Smooth muscle cell (in vitro differentiated cells): ENCODE measurements around the gene MYO15A. TPM values are rescaled to one million over a fixed set of nuclear protein-coding genes. Genes with fewer than 3 reads are reported as not detected.

Source experiments
- DNase-seq: peaks from one replicate; lab custom pipeline; 2025; ENCODE audit not compliant: unreplicated experiment; lab: John Stamatoyannopoulos, UW
- H2AFZ ChIP-seq: fragments of 200-600 bp; sonication (generic); 2 replicates; pipeline ENCODE4 v1.6.0; 2016; ENCODE audit warnings: antibody characterized with exemption, low read depth, mild to moderate bottlenecking
- H3F3A ChIP-seq: fragments of 200-600 bp; sonication (generic); 2 replicates; pipeline ENCODE4 v1.6.0; 2017; ENCODE audit warnings: antibody characterized with exemption, low read depth
- H3K27ac ChIP-seq: fragments of 200-600 bp; sonication (generic); 2 replicates; pipeline ENCODE4 v1.5.1; 2016; ENCODE audit warnings: low read depth, mild to moderate bottlenecking
- H3K27me3 ChIP-seq: fragments of 200-600 bp; sonication (generic); 2 replicates; pipeline ENCODE4 v1.6.1; 2016; ENCODE audit warnings: low read depth, mild to moderate bottlenecking
- H3K36me3 ChIP-seq: fragments of 200-600 bp; sonication (generic); 2 replicates; pipeline ENCODE4 v1.5.1; 2016; ENCODE audit warnings: low read depth
- H3K4me1 ChIP-seq: fragments of 200-600 bp; sonication (generic); 2 replicates; pipeline ENCODE4 v1.5.1; 2016; ENCODE audit warnings: low read depth
- H3K4me2 ChIP-seq: fragments of 200-600 bp; sonication (generic); 2 replicates; pipeline ENCODE4 v1.6.0; 2016; ENCODE audit warnings: mild to moderate bottlenecking
- H3K4me3 ChIP-seq: fragments of 200-600 bp; sonication (generic); 2 replicates; pipeline ENCODE4 v1.5.1; 2016; ENCODE audit warnings: mild to moderate bottlenecking
- H3K79me2 ChIP-seq: fragments of 200-600 bp; sonication (generic); 2 replicates; pipeline ENCODE4 v1.6.0; 2016; ENCODE audit warnings: low read depth, mild to moderate bottlenecking
- H3K9ac ChIP-seq: fragments of 200-600 bp; sonication (generic); 2 replicates; pipeline ENCODE4 v1.6.0; 2016; ENCODE audit warnings: low read depth
- H3K9me3 ChIP-seq: fragments of 200-600 bp; sonication (generic); replicated peaks from 2 replicates; pipeline ENCODE4 v1.5.1; 2016; ENCODE audit warnings: low read depth
- H4K20me1 ChIP-seq: fragments of 200-600 bp; sonication (generic); 2 replicates; pipeline ENCODE4 v1.6.0; 2016; ENCODE audit warnings: low read depth
- CTCF ChIP-seq: fragments of 200-600 bp; sonication (generic); IDR thresholded peaks from 2 replicates; pipeline ENCODE4 v1.5.1; 2017; ENCODE audit warnings: borderline replicate concordance, mild to moderate bottlenecking, antibody characterized with exemption; ENCODE audit not compliant: insufficient read depth, poor library complexity, severe bottlenecking
- WGBS: methylation state at CpG from one replicate; pipeline ENCODE4 v1.1.7; 2016; ENCODE audit warnings: low lambda C conversion rate; 5-methylcytosine and 5-hydroxymethylcytosine counted together
- polyA plus RNA-seq: library from polyadenylated mRNA; unstranded; fragments of >200 nt; fragmentation: Nextera tagmentation; extraction: Ambion mirVana; gene quantifications from 2 replicates; pipeline ENCODE4 v1.2.1, GENCODE V29; 2016
- total RNA-seq: library from RNA; depleted of rRNA; stranded (reverse); fragments of >200 nt; gene quantifications from 2 replicates; pipeline ENCODE4 v1.2.3, GENCODE V29; 2014

The MYO15A gene
- total and polyA plus RNA-seq, 2 experiments from 2014 or later, result 2.0 to 3.6 TPM

DNA sequence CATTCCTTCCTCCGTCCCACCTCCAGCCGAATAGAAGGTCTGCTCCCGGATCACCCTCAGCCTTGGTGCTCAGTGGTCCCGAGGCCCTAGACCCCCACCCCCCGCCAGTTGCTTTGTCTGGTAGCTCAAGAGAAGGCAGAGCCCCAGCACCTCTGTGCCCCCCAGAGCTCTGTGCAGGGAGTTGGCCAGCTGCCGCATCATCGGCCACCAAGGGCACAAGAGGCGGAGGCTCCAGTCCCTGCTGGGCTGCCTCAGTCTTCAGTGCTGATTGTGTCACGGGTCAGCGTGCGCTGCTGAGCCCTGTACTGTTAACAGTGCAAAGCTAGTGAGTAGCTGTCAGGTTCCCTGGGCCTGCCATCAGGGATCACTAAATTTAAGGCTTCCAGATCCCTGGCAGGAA is 43.0 kb upstream of the MYO15A start:
- no peaks in the 10 kb centered on the region for H4K20me1 ChIP-seq
- no peak overlapping the region for H3K27ac ChIP-seq
- no peak overlapping the region for H2AFZ ChIP-seq
- no peak overlapping the region for H3K4me2 ChIP-seq
- TF ChIP-seq CTCF, result no peak
- no peak overlapping the region for H3K9ac ChIP-seq
- H3K4me1 ChIP-seq, result peaks cover under 1% of the 10 kb centered on the region
- DNase-seq, result no peak
- no peaks in the 10 kb centered on the region for H3K9me3 ChIP-seq
- H3K79me2 ChIP-seq, result no peaks in the 10 kb centered on the region
- WGBS, result 97% methylated on average over 11 of the region's 11 CpGs
- H3K36me3 ChIP-seq, result no peaks in the 10 kb centered on the region
- no peaks in the 10 kb centered on the region for H3K27me3 ChIP-seq
- no peak overlapping the region for H3K4me3 ChIP-seq
- H3F3A ChIP-seq, result no peaks in the 10 kb centered on the region

GRCh38 chr17:18066866-18067265 is 41.7 kb upstream of the MYO15A start:
- Histone ChIP-seq H3K4me3 (no peak overlapping the region), H3K4me2 (no peak overlapping the region), H2AFZ (no peak overlapping the region), H3K27ac (no peak overlapping the region), H3K4me1 (peaks cover 8% of the 10 kb centered on the region), H3K79me2 (no peaks in the 10 kb centered on the region), H3K9ac (no peak overlapping the region), H3K36me3 (no peaks in the 10 kb centered on the region), H3K27me3 (no peaks in the 10 kb centered on the region), H4K20me1 (no peaks in the 10 kb centered on the region), H3F3A (no peaks in the 10 kb centered on the region), H3K9me3 (no peaks in the 10 kb centered on the region)
- no peak for DNase-seq
- no peak for TF ChIP-seq CTCF
- 92% methylated on average over 4 of the region's 4 CpGs for WGBS

DNA sequence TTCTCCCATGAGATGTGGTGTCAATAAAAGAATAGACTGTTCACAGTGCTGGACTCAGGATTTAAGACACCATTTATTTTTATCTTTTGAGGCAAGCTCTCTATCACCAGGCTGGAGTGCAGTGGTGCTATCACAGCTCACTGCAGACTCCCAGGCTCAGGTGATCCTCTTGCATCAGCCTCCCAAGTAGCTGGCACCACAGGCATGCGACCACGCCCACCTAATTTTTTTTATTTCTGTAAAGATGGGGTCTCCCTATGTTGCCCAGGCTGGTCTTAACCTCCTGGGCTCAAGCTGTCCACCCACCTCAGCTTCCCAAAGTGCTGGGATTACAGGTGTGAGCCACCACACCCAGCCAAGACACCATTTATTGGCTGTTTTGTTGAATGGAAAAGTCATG is 39.5 kb upstream of the MYO15A start:
- no peaks in the 10 kb centered on the region for H3K79me2 ChIP-seq
- no peak for DNase-seq
- H3K36me3 ChIP-seq, result no peaks in the 10 kb centered on the region
- no peaks in the 10 kb centered on the region for H3K9me3 ChIP-seq
- no peak for TF ChIP-seq CTCF
- no peak overlapping the region for H2AFZ ChIP-seq
- no peaks in the 10 kb centered on the region for H4K20me1 ChIP-seq
- H3K27me3 ChIP-seq, result no peaks in the 10 kb centered on the region
- WGBS, result 96% methylated on average over 2 of the region's 2 CpGs
- peaks cover 8% of the 10 kb centered on the region for H3K4me1 ChIP-seq
- no peak overlapping the region for H3K4me3 ChIP-seq
- H3K9ac ChIP-seq, result no peak overlapping the region
- no peaks in the 10 kb centered on the region for H3F3A ChIP-seq
- no peak overlapping the region for H3K4me2 ChIP-seq
- no peak overlapping the region for H3K27ac ChIP-seq

- H4K20me1 ChIP-seq, result no peaks in the 10 kb centered on the region
- TF ChIP-seq CTCF, result no peak
- WGBS, result 42% methylated on average over 8 of the region's 8 CpGs
- H3K9me3 ChIP-seq, result no peaks in the 10 kb centered on the region
- H3K9ac ChIP-seq, result no peak overlapping the region
- H3K27me3 ChIP-seq, result no peaks in the 10 kb centered on the region
- no peak for DNase-seq
- H3K79me2 ChIP-seq, result no peaks in the 10 kb centered on the region
- peak overlapping the region; percentile 65 for H3K4me2 ChIP-seq
- H3K36me3 ChIP-seq, result no peaks in the 10 kb centered on the region
- peaks cover 8% of the 10 kb centered on the region for H3K4me1 ChIP-seq
- peak overlapping the region; percentile 22 for H2AFZ ChIP-seq
- no peaks in the 10 kb centered on the region for H3F3A ChIP-seq
- no peak overlapping the region for H3K27ac ChIP-seq
- H3K4me3 ChIP-seq, result no peak overlapping the region
Observed at GRCh38 chr17:18070861-18071340, 37.7 kb upstream of the MYO15A start.
